H9 (cell line): ENCODE measurements around the gene ABCC2. TPM values are rescaled to one million over a fixed set of nuclear protein-coding genes. Genes with fewer than 3 reads are reported as not detected.

Source experiments
- DNase-seq: peaks from one replicate; pipeline ENCODE4 v3.0.0-alpha.2; 2017
- H2AFZ ChIP-seq: one replicate; pipeline ENCODE4 v1.6.1; 2013; ENCODE audit warnings: mild to moderate bottlenecking, low read length, control low read depth, moderate library complexity
- H2AK5ac ChIP-seq: 2 replicates; pipeline ENCODE4 v1.6.1; 2013; ENCODE audit warnings: low read length, control low read depth, mixed read lengths; ENCODE audit not compliant: insufficient read length
- H2BK120ac ChIP-seq: one replicate; pipeline ENCODE4 v1.6.1; 2013; ENCODE audit warnings: low read depth, mild to moderate bottlenecking, low read length, control low read depth, inconsistent platforms; ENCODE audit not compliant: poor library complexity, severe bottlenecking
- H2BK12ac ChIP-seq: 2 replicates; pipeline ENCODE4 v1.6.1; 2013; ENCODE audit warnings: low read length, control low read depth, mixed read lengths, low read depth; ENCODE audit not compliant: insufficient read length
- H2BK15ac ChIP-seq: 2 replicates; pipeline ENCODE4 v1.6.1; 2013; ENCODE audit warnings: low read depth, low read length, control low read depth
- H2BK20ac ChIP-seq: one replicate; pipeline ENCODE4 v1.6.1; 2013; ENCODE audit warnings: low read depth, mild to moderate bottlenecking, low read length, control low read depth, inconsistent platforms; ENCODE audit not compliant: poor library complexity, severe bottlenecking
- H2BK5ac ChIP-seq: 2 replicates; pipeline ENCODE4 v1.6.1; 2013; ENCODE audit warnings: low read length, control low read depth, mixed read lengths; ENCODE audit not compliant: insufficient read length
- H3K14ac ChIP-seq: 2 replicates; pipeline ENCODE4 v1.6.1; 2013; ENCODE audit warnings: low read length, control low read depth; ENCODE audit not compliant: insufficient read depth
- H3K18ac ChIP-seq: 2 replicates; pipeline ENCODE4 v1.6.1; 2013; ENCODE audit warnings: low read depth, mild to moderate bottlenecking, mixed read lengths, low read length, control low read depth; ENCODE audit not compliant: insufficient read length
- H3K23ac ChIP-seq: 2 replicates; pipeline ENCODE4 v1.6.1; 2013; ENCODE audit warnings: low read length, control low read depth, mixed read lengths, low read depth; ENCODE audit not compliant: insufficient read length
- H3K23me2 ChIP-seq: 2 replicates; pipeline ENCODE4 v1.6.1; 2013; ENCODE audit warnings: low read depth, mild to moderate bottlenecking, mixed read lengths, low read length, control low read depth; ENCODE audit not compliant: insufficient read length, poor library complexity, severe bottlenecking
- H3K27ac ChIP-seq: 2 replicates; pipeline ENCODE4 v1.5.1; 2013; ENCODE audit warnings: low read length, control low read depth, mixed read lengths, low read depth; ENCODE audit not compliant: insufficient read length
- H3K27me3 ChIP-seq: 2 replicates; pipeline ENCODE4 v1.6.1; 2013; ENCODE audit warnings: low read length, control low read depth, inconsistent platforms; ENCODE audit not compliant: insufficient read depth
- H3K4ac ChIP-seq: 2 replicates; pipeline ENCODE4 v1.6.1; 2013; ENCODE audit warnings: low read depth, mild to moderate bottlenecking, control low read depth, inconsistent platforms, low read length, moderate library complexity
- H3K4me1 ChIP-seq: 2 replicates; pipeline ENCODE4 v1.6.1; 2013; ENCODE audit warnings: low read length, control low read depth, inconsistent platforms; ENCODE audit not compliant: insufficient read depth
- H3K4me2 ChIP-seq: 2 replicates; pipeline ENCODE4 v1.6.1; 2013; ENCODE audit warnings: low read length, control low read depth, mixed read lengths; ENCODE audit not compliant: insufficient read length, insufficient read depth
- H3K56ac ChIP-seq: 2 replicates; pipeline ENCODE4 v1.6.1; 2013; ENCODE audit warnings: low read depth, mild to moderate bottlenecking, mixed read lengths, low read length, control low read depth; ENCODE audit not compliant: insufficient read length
- H3K79me1 ChIP-seq: 2 replicates; pipeline ENCODE4 v1.6.1; 2013; ENCODE audit warnings: low read depth, mild to moderate bottlenecking, moderate library complexity, low read length, control low read depth, inconsistent platforms; ENCODE audit not compliant: insufficient read depth, poor library complexity, severe bottlenecking
- H3K79me2 ChIP-seq: 2 replicates; pipeline ENCODE4 v1.6.1; 2013; ENCODE audit warnings: low read length, control low read depth, inconsistent platforms; ENCODE audit not compliant: insufficient read depth
- H3K9ac ChIP-seq: 2 replicates; pipeline ENCODE4 v1.6.1; 2013; ENCODE audit warnings: low read length, control low read depth, mixed read lengths; ENCODE audit not compliant: insufficient read length; ENCODE audit errors: extremely low read depth
- H3K9me3 ChIP-seq: one replicate; pipeline ENCODE4 v1.6.1; 2013; ENCODE audit warnings: low read depth, low read length, inconsistent platforms; ENCODE audit not compliant: control insufficient read depth
- H3T11ph ChIP-seq: one replicate; pipeline ENCODE4 v1.6.1; 2013; ENCODE audit warnings: mild to moderate bottlenecking, low read length, control low read depth, inconsistent platforms
- H4K20me1 ChIP-seq: one replicate; pipeline ENCODE4 v1.6.1; 2013; ENCODE audit not compliant: control insufficient read depth, insufficient read length, insufficient read depth
- H4K5ac ChIP-seq: 2 replicates; pipeline ENCODE4 v1.6.1; 2013; ENCODE audit warnings: low read depth, mild to moderate bottlenecking, mixed read lengths, low read length, control low read depth; ENCODE audit not compliant: insufficient read length
- H4K8ac ChIP-seq: replicated peaks from 2 replicates; pipeline ENCODE4 v1.6.1; 2013; ENCODE audit warnings: low read length, control low read depth, mixed read lengths, low read depth; ENCODE audit not compliant: insufficient read length
- H4K91ac ChIP-seq: 2 replicates; pipeline ENCODE4 v1.6.1; 2013; ENCODE audit warnings: low read depth, mild to moderate bottlenecking, moderate library complexity, mixed read lengths, low read length, control low read depth; ENCODE audit not compliant: insufficient read length
- H3K27ac Mint-ChIP-seq, 3 experiments: 2 replicates in 2 of 3; 3 replicates in 1 of 3; pipeline ENCODE4 v1.8.0; 2020 to 2021; ENCODE audit warnings: mixed read lengths in 3 of 3, mild to moderate bottlenecking in 1 of 3, moderate library complexity in 1 of 3
- H3K27me3 Mint-ChIP-seq: 2 replicates; pipeline ENCODE4 v1.8.0; 2021; ENCODE audit warnings: low read depth, mild to moderate bottlenecking, moderate library complexity, mixed read lengths
- H3K36me3 Mint-ChIP-seq, 3 experiments: 2 replicates in 2 of 3; 3 replicates in 1 of 3; pipeline ENCODE4 v1.8.0; 2020 to 2021; ENCODE audit warnings: low read depth in 3 of 3, mixed read lengths in 3 of 3; ENCODE audit not compliant: insufficient read depth in 1 of 3
- H3K4me1 Mint-ChIP-seq, 2 experiments: 2 replicates each; pipeline ENCODE4 v1.8.0; 2020; ENCODE audit warnings: mixed read lengths in 2 of 2
- H3K4me3 Mint-ChIP-seq, 2 experiments: 2 replicates in 1 of 2; 3 replicates in 1 of 2; pipeline ENCODE4 v1.8.0; 2020 to 2021; ENCODE audit warnings: mild to moderate bottlenecking in 2 of 2, mixed read lengths in 2 of 2, moderate library complexity in 1 of 2
- H3K9me3 Mint-ChIP-seq, 2 experiments: 2 replicates in 1 of 2; 3 replicates in 1 of 2; pipeline ENCODE4 v1.8.0; 2020; ENCODE audit warnings: mild to moderate bottlenecking in 2 of 2, mixed read lengths in 2 of 2, moderate library complexity in 1 of 2
- WGBS: extraction: QIAGEN DNeasy Blood & Tissue Kit; methylation state at CpG from one replicate; pipeline ENCODE4 v1.1.7; 2013; ENCODE audit warnings: missing lambda C conversion rate, low lambda C conversion rate, mixed read lengths; ENCODE audit not compliant: insufficient read length; ENCODE audit errors: extremely low coverage; 5-methylcytosine and 5-hydroxymethylcytosine counted together
- total RNA-seq: library from RNA; stranded (reverse); gene quantifications from 2 replicates; pipeline ENCODE4 v1.2.1, GENCODE V29; 2021
- TF ChIP-seq, protein P1 (sequence below): fragments of 200-600 bp; sonication (generic); conservative IDR thresholded peaks from 3 replicates; pipeline ENCODE4 v1.8.0; 2021; ENCODE audit warnings: antibody characterized with exemption, mild to moderate bottlenecking

Gene ABCC2
- total RNA-seq, 1 experiment from 2014 or later, result 0.68 TPM

DNA sequence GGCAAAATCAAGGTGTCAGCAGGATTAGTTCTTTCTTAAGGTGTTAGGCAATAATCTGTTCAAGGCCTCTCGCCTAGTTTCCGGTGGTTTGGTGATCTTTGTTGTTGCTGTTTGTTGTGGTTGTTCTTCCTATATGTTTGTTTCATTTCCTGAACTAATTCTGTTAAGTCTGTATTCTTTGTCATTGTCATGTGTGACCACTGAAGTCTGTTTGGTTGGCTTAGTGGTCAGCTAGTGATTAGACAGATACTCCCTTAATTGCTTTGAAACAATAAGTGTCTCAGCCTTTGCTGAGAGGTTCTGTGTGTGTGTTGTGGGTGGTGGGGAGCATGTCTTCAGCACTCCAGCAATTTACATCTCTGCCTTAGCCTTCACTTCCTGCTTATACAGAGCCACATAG lies 46.0 kb downstream of the ABCC2 start:
- no peak overlapping the region for H2AFZ ChIP-seq
- DNase-seq, result no peak
- no peaks in the 10 kb centered on the region for H3K4me1 ChIP-seq
- H4K20me1 ChIP-seq, result no peaks in the 10 kb centered on the region
- H3K14ac ChIP-seq, result no peak overlapping the region
- H3K27ac ChIP-seq, result no peak overlapping the region
- no peak overlapping the region for H3K23ac ChIP-seq
- no peak overlapping the region for H4K5ac ChIP-seq
- no peak overlapping the region for H4K8ac ChIP-seq
- H3K9me3 Mint-ChIP-seq, result peaks cover 4 to 5% of the 10 kb centered on the region in 2 experiments; a peak in 2 of 5 replicates
- H3K36me3 Mint-ChIP-seq, result no peaks in the 10 kb centered on the region; a peak in 2 of 7 replicates
- H3K79me2 ChIP-seq, result no peaks in the 10 kb centered on the region
- no peaks in the 10 kb centered on the region for H3K23me2 ChIP-seq
- no peak overlapping the region for H2BK15ac ChIP-seq
- H3K27me3 Mint-ChIP-seq, result peaks cover 4% of the 10 kb centered on the region
- no peak overlapping the region for H2BK5ac ChIP-seq
- no peak overlapping the region for H3K4ac ChIP-seq
- H3K4me1 Mint-ChIP-seq, result no peaks in the 10 kb centered on the region; a peak in 1 of 4 replicates
- no CpG with 5 or more reads among the region's 2 CpGs for WGBS
- no peak overlapping the region for H3K18ac ChIP-seq
- H3K27me3 ChIP-seq, result no peaks in the 10 kb centered on the region
- H4K91ac ChIP-seq, result no peak overlapping the region
- H2BK20ac ChIP-seq, result no peak overlapping the region
- H3K9ac ChIP-seq, result no peak overlapping the region
- no peaks in the 10 kb centered on the region for H3K9me3 ChIP-seq
- H2BK12ac ChIP-seq, result no peak overlapping the region
- TF ChIP-seq, protein P1, sequence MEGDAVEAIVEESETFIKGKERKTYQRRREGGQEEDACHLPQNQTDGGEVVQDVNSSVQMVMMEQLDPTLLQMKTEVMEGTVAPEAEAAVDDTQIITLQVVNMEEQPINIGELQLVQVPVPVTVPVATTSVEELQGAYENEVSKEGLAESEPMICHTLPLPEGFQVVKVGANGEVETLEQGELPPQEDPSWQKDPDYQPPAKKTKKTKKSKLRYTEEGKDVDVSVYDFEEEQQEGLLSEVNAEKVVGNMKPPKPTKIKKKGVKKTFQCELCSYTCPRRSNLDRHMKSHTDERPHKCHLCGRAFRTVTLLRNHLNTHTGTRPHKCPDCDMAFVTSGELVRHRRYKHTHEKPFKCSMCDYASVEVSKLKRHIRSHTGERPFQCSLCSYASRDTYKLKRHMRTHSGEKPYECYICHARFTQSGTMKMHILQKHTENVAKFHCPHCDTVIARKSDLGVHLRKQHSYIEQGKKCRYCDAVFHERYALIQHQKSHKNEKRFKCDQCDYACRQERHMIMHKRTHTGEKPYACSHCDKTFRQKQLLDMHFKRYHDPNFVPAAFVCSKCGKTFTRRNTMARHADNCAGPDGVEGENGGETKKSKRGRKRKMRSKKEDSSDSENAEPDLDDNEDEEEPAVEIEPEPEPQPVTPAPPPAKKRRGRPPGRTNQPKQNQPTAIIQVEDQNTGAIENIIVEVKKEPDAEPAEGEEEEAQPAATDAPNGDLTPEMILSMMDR, result no peak
- no peak overlapping the region for H2AK5ac ChIP-seq
- no peak overlapping the region for H3K56ac ChIP-seq
- H3K79me1 ChIP-seq, result no peaks in the 10 kb centered on the region
- no peak overlapping the region; a peak in 1 of 7 replicates for H3K27ac Mint-ChIP-seq
- no peak overlapping the region for H3K4me2 ChIP-seq
- no peak overlapping the region for H2BK120ac ChIP-seq
- no peak overlapping the region for H3T11ph ChIP-seq
- H3K4me3 Mint-ChIP-seq, result no peak overlapping the region
